Neutrophil (primary cell): Measurements from ENCODE around the gene ABHD17A.

Experiments
- H3K27ac ChIP-seq: fragments of 200-600 bp; sonication (generic); 2 replicates; pipeline ENCODE4 v1.5.1; 2016; ENCODE audit warnings: mild to moderate bottlenecking, moderate library complexity
- H3K27me3 ChIP-seq: fragments of 200-600 bp; sonication (generic); 2 replicates; pipeline ENCODE4 v1.6.0; 2016; ENCODE audit warnings: mild to moderate bottlenecking
- H3K36me3 ChIP-seq: fragments of 200-600 bp; sonication (generic); 2 replicates; pipeline ENCODE4 v1.5.1; 2017
- H3K4me1 ChIP-seq, 2 experiments: fragments of 200-600 bp in 1 of 2; sonication (generic) in 1 of 2; 1 replicate in 1 of 2; 2 replicates in 1 of 2; pipeline versions ENCODE4 v1.5.1 to v1.6.1; 2013 to 2016; ENCODE audit warnings: low read depth in 1 of 2, low read length in 1 of 2, mild to moderate bottlenecking in 1 of 2, moderate library complexity in 1 of 2; ENCODE audit not compliant: control insufficient read depth in 1 of 2, insufficient read depth in 1 of 2
- H3K4me3 ChIP-seq, 2 experiments: fragments of 200-600 bp in 1 of 2; sonication (generic) in 1 of 2; 1 replicate in 1 of 2; 2 replicates in 1 of 2; pipeline ENCODE4 v1.5.1; 2013 to 2016; ENCODE audit warnings: low read depth in 1 of 2, low read length in 1 of 2, mild to moderate bottlenecking in 1 of 2, moderate library complexity in 1 of 2
- H3K9me3 ChIP-seq: fragments of 200-600 bp; sonication (generic); 2 replicates; pipeline ENCODE4 v1.5.1; 2016
- CTCF ChIP-seq: fragments of 200-600 bp; sonication (generic); IDR thresholded peaks from 2 replicates; pipeline ENCODE4 v1.5.1; 2016; ENCODE audit warnings: antibody characterized with exemption

Gene ABHD17A

GRCh38 chr19:1857648-1858326 is 27.5 kb downstream of the ABHD17A start:
- TF ChIP-seq CTCF = no peak
- H3K4me3 ChIP-seq = peak overlapping the region; percentile 73 to 85
- H3K9me3 ChIP-seq = no peaks in the 10 kb centered on the region
- H3K27ac ChIP-seq = peak overlapping the region; percentile 98
- peaks cover 9% of the 10 kb centered on the region for H3K36me3 ChIP-seq
- no peaks in the 10 kb centered on the region for H3K27me3 ChIP-seq
- H3K4me1 ChIP-seq = peaks cover 88 to 96% of the 10 kb centered on the region in 2 experiments

GRCh38 chr19:1856698-1857603 is 28.3 kb downstream of the ABHD17A start:
- H3K4me3 ChIP-seq = peak overlapping the region; percentile 73 to 85
- H3K9me3 ChIP-seq = no peaks in the 10 kb centered on the region
- peaks cover 89 to 99% of the 10 kb centered on the region in 2 experiments for H3K4me1 ChIP-seq
- peaks cover 9% of the 10 kb centered on the region for H3K36me3 ChIP-seq
- H3K27me3 ChIP-seq = peaks cover 8% of the 10 kb centered on the region
- TF ChIP-seq CTCF = peak; percentile 27
- H3K27ac ChIP-seq = peak overlapping the region; percentile 98

- TF ChIP-seq CTCF = no peak
Observed at GRCh38 chr19:1856345-1856697, 29.0 kb downstream of the ABHD17A start.

GRCh38 chr19:1855828-1856255 is 29.5 kb downstream of the ABHD17A start:
- TF ChIP-seq CTCF = no peak
- H3K27ac ChIP-seq = peak overlapping the region; percentile 98
- H3K9me3 ChIP-seq = no peaks in the 10 kb centered on the region
- peaks cover 81 to 97% of the 10 kb centered on the region in 2 experiments for H3K4me1 ChIP-seq
- H3K27me3 ChIP-seq = peaks cover 16% of the 10 kb centered on the region
- H3K36me3 ChIP-seq = peaks cover 9% of the 10 kb centered on the region
- peak overlapping the region; percentile 73 to 85 for H3K4me3 ChIP-seq

More at GRCh38 chr19:1856345-1856697, 29.0 kb downstream of the ABHD17A start:
- peaks cover 14% of the 10 kb centered on the region for H3K27me3 ChIP-seq
- no peaks in the 10 kb centered on the region for H3K9me3 ChIP-seq
- peaks cover 83 to 99% of the 10 kb centered on the region in 2 experiments for H3K4me1 ChIP-seq
- peaks cover 9% of the 10 kb centered on the region for H3K36me3 ChIP-seq
- H3K27ac ChIP-seq = peak overlapping the region; percentile 98
- peak overlapping the region; percentile 73 to 85 for H3K4me3 ChIP-seq

- peak; percentile 60 for TF ChIP-seq CTCF
- H3K9me3 ChIP-seq = no peaks in the 10 kb centered on the region
- H3K27me3 ChIP-seq = peaks cover 16% of the 10 kb centered on the region
- H3K4me1 ChIP-seq = peaks cover 76 to 91% of the 10 kb centered on the region in 2 experiments
- H3K27ac ChIP-seq = peak overlapping the region; percentile 98
- H3K4me3 ChIP-seq = peak overlapping the region; percentile 73 to 85
- peaks cover 9% of the 10 kb centered on the region for H3K36me3 ChIP-seq
Observed at GRCh38 chr19:1855040-1855827, 30.1 kb downstream of the ABHD17A start.
